Activated gamma-delta T cell (primary cell): Measurements from ENCODE around the gene PALM.
"Not testable (repeated sequence)": the region's sequence is repeated elsewhere in the genome, so short reads cannot be mapped to it uniquely, and the experiment has no call there.

Experiments used
- DNase-seq: peaks from one replicate; lab custom pipeline; 2025; lab: John Stamatoyannopoulos, UW

Gene PALM

DNA sequence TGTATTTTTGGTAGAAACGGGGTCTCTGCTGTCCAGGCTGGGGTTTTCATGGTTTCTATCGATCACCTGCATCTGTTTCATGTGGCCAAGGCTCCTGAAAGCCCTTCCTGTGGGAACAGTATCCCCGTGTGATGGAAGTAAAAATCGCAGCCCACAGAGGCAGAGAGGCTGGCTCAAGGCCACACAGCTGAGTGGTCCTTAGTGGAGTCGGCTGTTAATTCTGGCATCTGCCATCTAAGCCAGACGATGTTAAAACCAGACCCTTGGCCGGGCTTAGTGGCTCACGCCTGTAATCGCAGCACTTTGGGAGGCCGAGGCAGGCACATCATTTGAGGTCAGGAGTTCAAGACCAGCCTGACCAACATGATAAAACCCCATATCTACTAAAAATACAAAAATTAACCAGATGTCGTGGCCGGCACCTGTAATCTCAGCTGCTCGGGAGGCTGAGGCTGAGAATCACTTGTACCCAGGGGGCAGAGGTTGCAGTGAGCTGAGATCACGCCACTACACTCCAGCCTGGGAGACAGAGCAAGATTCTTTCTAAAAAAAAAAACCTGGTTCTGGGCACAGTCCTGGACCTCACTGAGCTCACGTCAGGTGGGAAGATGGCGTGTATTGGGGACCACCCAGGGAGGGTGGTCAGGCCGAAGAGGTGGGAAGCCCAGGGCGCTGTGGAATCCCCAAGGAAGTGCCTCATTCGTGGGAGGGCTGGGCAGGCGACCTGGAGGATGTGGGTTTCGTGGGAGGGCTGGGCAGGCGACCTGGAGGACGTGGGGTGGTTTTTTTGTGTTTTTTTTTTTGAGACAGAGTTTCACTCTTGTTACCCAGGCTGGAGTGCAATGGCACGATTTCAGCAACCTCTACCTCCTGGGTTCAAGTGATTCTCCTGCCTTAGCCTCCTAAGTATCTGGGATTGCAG lies 23.7 kb downstream of the PALM start:
- DNase-seq, result no peak

GRCh38 chr19:734716-735115 lies 26.0 kb downstream of the PALM start:
- DNase-seq, result no peak

GRCh38 chr19:736125-736524 lies 27.4 kb downstream of the PALM start:
- no peak for DNase-seq

DNA sequence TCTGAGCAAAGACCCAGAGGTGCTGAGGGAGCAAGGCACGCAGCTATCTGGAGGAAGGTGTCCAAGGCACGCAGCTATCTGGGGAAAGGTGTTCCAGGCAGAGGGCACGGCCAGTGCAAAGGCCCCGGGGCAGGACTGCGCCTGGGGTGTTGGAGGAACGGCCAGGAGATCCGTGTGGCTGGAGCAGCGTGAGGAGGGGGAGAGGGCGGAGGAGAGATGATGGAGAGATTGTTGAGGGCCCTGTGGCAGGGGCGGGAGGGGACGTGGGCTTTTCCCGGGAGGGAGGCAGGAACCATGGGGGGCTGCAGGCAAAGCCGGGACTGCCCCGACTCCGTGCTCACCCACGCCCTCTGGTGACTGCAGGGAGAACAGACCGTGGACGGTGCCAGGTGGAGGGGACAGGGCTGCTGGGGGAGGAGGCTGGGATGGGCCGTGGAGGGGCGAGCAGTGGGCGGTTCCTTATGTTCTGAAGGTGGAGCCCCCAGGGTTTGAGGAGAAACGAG lies 28.9 kb downstream of the PALM start:
- DNase-seq, result no peak

- no peak for DNase-seq
Measured at GRCh38 chr19:738509-739128, 29.9 kb downstream of the PALM start.

GRCh38 chr19:739998-740715 lies 31.4 kb downstream of the PALM start:
- no peak for DNase-seq

DNA sequence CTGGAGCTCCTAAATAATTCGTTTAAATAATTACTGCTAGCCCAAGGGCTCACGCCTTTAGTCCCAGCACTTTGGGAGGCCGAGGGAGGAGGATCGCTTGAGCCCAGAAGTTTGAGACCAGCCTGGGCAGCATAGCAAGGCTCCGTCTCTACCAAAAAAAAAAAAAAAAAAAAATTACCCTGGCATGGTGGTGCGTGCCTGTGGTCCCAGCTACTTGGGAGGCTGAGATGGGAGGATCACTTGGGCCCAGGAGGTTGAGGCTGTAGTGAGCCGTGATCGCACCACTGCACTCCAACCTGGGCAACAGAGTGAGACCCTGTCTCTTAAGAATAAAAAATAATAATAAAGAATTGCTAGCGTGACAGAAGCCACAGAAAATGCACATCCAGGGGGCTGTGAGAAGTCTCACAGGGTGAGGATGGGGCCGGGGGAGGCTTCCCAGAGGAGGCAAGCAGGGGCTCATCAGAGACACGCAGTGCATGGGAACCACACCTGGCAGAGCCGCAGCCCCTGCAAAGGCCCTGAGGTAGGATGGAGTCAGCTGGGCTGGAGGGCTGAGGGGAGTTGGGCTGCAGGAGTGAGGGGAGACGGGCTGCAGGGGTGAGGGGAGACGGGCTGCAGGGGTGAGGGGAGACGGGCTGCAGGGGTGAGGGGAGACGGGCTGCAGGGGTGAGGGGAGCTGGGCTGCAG lies 32.2 kb downstream of the PALM start:
- DNase-seq, result not testable (repeated sequence)

- DNase-seq, result no peak
Measured at GRCh38 chr19:741506-742131, 32.9 kb downstream of the PALM start.

- DNase-seq, result no peak
Measured at GRCh38 chr19:742540-743075, 33.9 kb downstream of the PALM start.

GRCh38 chr19:743168-743687 lies 34.5 kb downstream of the PALM start:
- no peak for DNase-seq

- not testable (repeated sequence) for DNase-seq
Measured at GRCh38 chr19:745138-745537, 36.4 kb downstream of the PALM start.

DNA sequence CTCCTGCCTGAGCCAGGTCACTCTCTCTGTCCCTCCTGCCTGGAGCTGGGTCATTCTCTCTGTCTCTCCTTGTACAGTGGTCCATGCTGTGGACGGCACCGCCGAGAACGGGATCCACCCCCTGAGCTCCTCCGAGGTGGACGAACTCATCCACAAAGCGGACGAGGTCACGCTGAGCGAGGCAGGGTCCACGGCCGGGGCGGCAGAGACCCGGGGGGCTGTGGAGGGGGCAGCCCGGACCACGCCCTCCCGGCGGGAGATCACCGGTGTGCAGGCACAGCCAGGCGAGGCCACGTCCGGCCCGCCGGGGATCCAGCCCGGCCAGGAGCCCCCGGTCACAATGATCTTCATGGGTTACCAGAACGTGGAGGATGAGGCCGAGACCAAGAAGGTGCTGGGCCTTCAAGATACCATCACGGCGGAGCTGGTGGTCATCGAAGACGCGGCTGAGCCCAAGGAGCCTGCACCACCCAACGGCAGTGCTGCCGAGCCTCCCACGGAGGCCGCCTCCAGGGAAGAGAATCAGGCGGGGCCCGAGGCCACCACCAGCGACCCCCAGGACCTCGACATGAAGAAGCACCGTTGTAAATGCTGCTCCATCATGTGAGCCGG lies 37.6 kb downstream of the PALM start:
- DNase-seq, result no peak

DNA sequence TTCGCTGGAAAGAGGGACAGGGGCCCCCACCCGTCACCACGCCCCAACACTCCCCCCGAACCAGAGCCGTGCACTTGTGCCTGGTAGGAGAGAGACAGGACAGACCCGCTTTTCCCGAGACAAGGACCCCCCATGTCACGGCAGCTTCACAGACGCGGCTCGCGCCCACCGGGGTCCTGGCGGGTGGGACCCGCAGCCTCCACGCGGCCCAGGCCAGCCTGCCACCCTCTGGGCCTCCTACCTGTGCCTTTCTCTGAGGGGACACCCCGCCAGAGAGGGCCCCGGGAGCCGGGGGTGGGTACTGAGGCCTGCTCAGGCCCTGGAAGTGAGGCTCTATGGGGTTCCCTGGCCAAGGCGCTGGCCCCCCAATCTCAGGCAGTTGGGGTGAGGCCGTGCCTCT lies 38.2 kb downstream of the PALM start:
- no peak for DNase-seq

- DNase-seq, result no peak
Measured at GRCh38 chr19:747432-748273, 38.9 kb downstream of the PALM start.

GRCh38 chr19:748274-748598 lies 39.5 kb downstream of the PALM start:
- no peak for DNase-seq

DNA sequence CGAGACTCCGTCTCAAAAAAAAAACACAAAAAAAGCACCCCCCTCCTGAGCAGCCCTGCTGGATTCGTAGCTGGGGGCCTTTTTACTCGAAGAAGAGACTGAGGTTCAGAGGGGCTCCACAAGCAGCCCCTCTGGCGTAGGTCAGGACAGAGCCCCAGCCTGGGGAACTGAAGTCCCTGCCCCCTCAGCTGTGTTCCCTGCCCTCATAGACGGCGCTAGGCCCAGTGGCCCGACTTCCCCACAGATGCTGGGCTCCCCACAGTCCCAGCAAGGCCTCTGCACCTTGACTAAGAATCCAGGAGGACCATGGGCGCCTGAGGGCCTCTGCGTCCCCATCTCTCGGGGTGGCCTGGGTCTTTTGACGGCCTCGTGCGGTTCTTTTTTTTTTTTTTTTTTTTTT lies 41.1 kb downstream of the PALM start:
- DNase-seq, result no peak

GRCh38 chr19:750640-751423 lies 42.1 kb downstream of the PALM start, which contains the start of gene MISP:
Gene MISP (plus strand): TSS chr19:751112. CDS start chr19:756947, 5,835 bp downstream.
- DNase-seq, result no peak

- no peak for DNase-seq
Measured at GRCh38 chr19:751501-752341, 43.0 kb downstream of the PALM start.
